Endothelial cell (in vitro differentiated cells): ENCODE data around the gene C11orf54. TPM values are rescaled to one million over a fixed set of nuclear protein-coding genes. Genes with fewer than 3 reads are reported as not detected.

Experiments used
- DNase-seq: peaks from one replicate; pipeline ENCODE4 v3.0.0; 2021; ENCODE audit warnings: low spot score
- H3K27ac Mint-ChIP-seq: one replicate; pipeline ENCODE4 v1.8.0; 2021; ENCODE audit warnings: mixed read lengths, inconsistent platforms; ENCODE audit not compliant: unreplicated experiment
- H3K27me3 Mint-ChIP-seq: one replicate; pipeline ENCODE4 v1.8.0; 2021; ENCODE audit warnings: mild to moderate bottlenecking, moderate library complexity, mixed read lengths, inconsistent platforms; ENCODE audit not compliant: unreplicated experiment
- H3K36me3 Mint-ChIP-seq: one replicate; pipeline ENCODE4 v1.8.0; 2021; ENCODE audit warnings: mild to moderate bottlenecking, low read depth, mixed read lengths, inconsistent platforms; ENCODE audit not compliant: unreplicated experiment
- H3K4me1 Mint-ChIP-seq: one replicate; pipeline ENCODE4 v1.8.0; 2021; ENCODE audit warnings: mild to moderate bottlenecking, mixed read lengths, inconsistent platforms; ENCODE audit not compliant: unreplicated experiment
- H3K4me3 Mint-ChIP-seq: one replicate; pipeline ENCODE4 v1.8.0; 2021; ENCODE audit warnings: mild to moderate bottlenecking, mixed read lengths, inconsistent platforms; ENCODE audit not compliant: unreplicated experiment
- H3K9me3 Mint-ChIP-seq: one replicate; pipeline ENCODE4 v1.8.0; 2021; ENCODE audit warnings: mixed read lengths, inconsistent platforms; ENCODE audit not compliant: unreplicated experiment
- total RNA-seq: library from RNA; stranded (reverse); fragmentation: NEBNext Ultra II Directional; extraction: Animal tissue kit (Norgen Biotek cat#: 25700); gene quantifications from one replicate; pipeline ENCODE4 v1.2.1, GENCODE V29; 2021; ENCODE audit not compliant: unreplicated experiment
- TF ChIP-seq, protein P1 (sequence below): fragments of 200-600 bp; sonication (generic); IDR thresholded peaks from one replicate; pipeline ENCODE4 v1.5.0; 2021; ENCODE audit warnings: antibody characterized with exemption; ENCODE audit not compliant: unreplicated experiment

C11orf54 gene
- total RNA-seq, 1 donor from 2014 or later = 23.1 TPM

GRCh38 chr11:93761910-93762309, 20.4 kb downstream of the C11orf54 start:
- peaks cover 20% of the 10 kb centered on the region for H3K36me3 Mint-ChIP-seq
- no peak overlapping the region for H3K4me3 Mint-ChIP-seq
- TF ChIP-seq, protein P1, sequence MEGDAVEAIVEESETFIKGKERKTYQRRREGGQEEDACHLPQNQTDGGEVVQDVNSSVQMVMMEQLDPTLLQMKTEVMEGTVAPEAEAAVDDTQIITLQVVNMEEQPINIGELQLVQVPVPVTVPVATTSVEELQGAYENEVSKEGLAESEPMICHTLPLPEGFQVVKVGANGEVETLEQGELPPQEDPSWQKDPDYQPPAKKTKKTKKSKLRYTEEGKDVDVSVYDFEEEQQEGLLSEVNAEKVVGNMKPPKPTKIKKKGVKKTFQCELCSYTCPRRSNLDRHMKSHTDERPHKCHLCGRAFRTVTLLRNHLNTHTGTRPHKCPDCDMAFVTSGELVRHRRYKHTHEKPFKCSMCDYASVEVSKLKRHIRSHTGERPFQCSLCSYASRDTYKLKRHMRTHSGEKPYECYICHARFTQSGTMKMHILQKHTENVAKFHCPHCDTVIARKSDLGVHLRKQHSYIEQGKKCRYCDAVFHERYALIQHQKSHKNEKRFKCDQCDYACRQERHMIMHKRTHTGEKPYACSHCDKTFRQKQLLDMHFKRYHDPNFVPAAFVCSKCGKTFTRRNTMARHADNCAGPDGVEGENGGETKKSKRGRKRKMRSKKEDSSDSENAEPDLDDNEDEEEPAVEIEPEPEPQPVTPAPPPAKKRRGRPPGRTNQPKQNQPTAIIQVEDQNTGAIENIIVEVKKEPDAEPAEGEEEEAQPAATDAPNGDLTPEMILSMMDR = no peak
- H3K9me3 Mint-ChIP-seq = no peaks in the 10 kb centered on the region
- H3K4me1 Mint-ChIP-seq = no peaks in the 10 kb centered on the region
- H3K27ac Mint-ChIP-seq = no peak overlapping the region
- H3K27me3 Mint-ChIP-seq = no peaks in the 10 kb centered on the region
- no peak for DNase-seq

DNA sequence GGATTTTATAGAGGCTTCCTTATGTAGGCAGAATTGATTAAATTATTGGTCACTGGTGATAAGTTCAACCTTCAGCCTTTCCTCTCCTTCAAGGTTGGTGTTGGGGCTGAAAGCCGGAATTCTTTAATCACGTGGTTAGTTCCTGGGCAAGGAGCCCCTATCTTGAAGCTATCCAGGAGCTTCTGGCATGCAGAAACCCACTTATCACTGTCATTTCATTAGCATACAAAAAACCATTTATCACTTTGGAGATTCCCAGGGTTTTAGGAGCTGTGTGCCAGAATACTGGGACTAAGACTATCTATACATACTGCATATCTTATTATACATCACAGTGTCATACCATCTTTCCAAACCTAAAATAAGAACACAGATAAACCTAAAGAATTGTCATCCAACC, 24.1 kb downstream of the C11orf54 start:
- DNase-seq = no peak
- Mint-ChIP-seq H3K27ac (no peak overlapping the region), H3K36me3 (peaks cover 18% of the 10 kb centered on the region), H3K4me3 (no peak overlapping the region), H3K4me1 (peaks cover 13% of the 10 kb centered on the region), H3K9me3 (no peaks in the 10 kb centered on the region), H3K27me3 (peaks cover 2% of the 10 kb centered on the region)
- TF ChIP-seq, protein P1 = no peak

DNA sequence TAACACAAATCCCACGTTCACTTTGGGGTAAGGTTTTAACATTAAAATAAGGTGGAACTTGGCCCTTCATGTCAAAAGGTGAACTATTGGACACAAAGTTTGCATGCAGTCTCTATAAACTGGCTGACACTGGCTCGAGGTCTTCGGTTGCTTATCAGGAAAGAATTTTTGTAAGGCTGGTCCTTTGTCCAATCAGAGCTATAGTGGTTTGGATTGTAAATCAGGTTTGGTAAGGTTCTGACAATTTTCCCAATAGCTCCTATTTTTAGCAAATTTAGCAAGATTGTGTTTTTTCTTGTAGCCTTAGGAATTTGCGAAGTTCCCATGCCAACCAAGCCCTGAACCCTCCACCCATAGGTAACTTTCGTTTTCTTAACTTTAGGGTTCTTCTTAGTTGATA, 25.0 kb downstream of the C11orf54 start:
- H3K9me3 Mint-ChIP-seq = no peaks in the 10 kb centered on the region
- DNase-seq = no peak
- H3K36me3 Mint-ChIP-seq = peaks cover 17% of the 10 kb centered on the region
- TF ChIP-seq, protein P1 = no peak
- H3K27me3 Mint-ChIP-seq = peaks cover 2% of the 10 kb centered on the region
- H3K27ac Mint-ChIP-seq = no peak overlapping the region
- H3K4me3 Mint-ChIP-seq = no peak overlapping the region
- H3K4me1 Mint-ChIP-seq = peaks cover 16% of the 10 kb centered on the region

DNA sequence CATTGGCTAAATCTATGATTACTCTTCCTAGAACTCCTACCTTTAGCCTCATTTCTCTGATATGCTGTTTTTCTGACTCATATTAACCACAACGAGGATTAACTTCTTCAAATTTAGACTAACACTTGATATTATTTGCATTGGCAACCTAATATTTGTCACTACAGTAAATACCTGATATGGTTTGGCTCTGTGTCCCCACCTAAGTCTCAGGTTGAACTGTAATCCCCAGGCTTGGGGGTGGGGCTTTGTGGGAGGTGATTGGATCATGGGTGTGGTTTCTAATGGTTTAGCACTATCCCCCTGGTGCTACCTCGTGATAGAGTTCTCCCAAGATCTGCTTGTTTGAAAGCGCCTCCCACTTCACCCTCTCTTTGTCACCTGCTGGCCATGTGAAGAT, 25.5 kb downstream of the C11orf54 start:
- peaks cover 21% of the 10 kb centered on the region for H3K36me3 Mint-ChIP-seq
- TF ChIP-seq, protein P1 = no peak
- H3K4me1 Mint-ChIP-seq = peaks cover 16% of the 10 kb centered on the region
- H3K9me3 Mint-ChIP-seq = peaks cover 4% of the 10 kb centered on the region
- H3K27me3 Mint-ChIP-seq = peaks cover 2% of the 10 kb centered on the region
- no peak for DNase-seq
- H3K27ac Mint-ChIP-seq = no peak overlapping the region
- no peak overlapping the region for H3K4me3 Mint-ChIP-seq

- H3K4me3 Mint-ChIP-seq = no peak overlapping the region
- no peak for DNase-seq
- peaks cover 5% of the 10 kb centered on the region for H3K27me3 Mint-ChIP-seq
- H3K27ac Mint-ChIP-seq = no peak overlapping the region
- peaks cover 19% of the 10 kb centered on the region for H3K36me3 Mint-ChIP-seq
- H3K9me3 Mint-ChIP-seq = peaks cover 6% of the 10 kb centered on the region
- TF ChIP-seq, protein P1 = no peak
- peaks cover 16% of the 10 kb centered on the region for H3K4me1 Mint-ChIP-seq
These were observed 28.7 kb downstream of the C11orf54 start for GRCh38 chr11:93770160-93770559.
